ENCODE measurements around the gene RPRD1B. TPM values are rescaled to one million over a fixed set of nuclear protein-coding genes. Genes with fewer than 3 reads are reported as not detected.

RPRD1B gene
- total and polyA plus RNA-seq, 2 of the 13 experiments (the other 11 are each of a cell fraction or from before 2014, with no cell fraction given), result 31.1 to 41.5 TPM

- no peak overlapping the region for H3K4me3 ChIP-seq (replicated peaks in 1 of 3; ENCODE audit: insufficient read depth in 1 of 3, low read depth in 2 of 3, low read length in 3 of 3)
- H2AFZ ChIP-seq (ENCODE audit: low read length), result no peak overlapping the region
- FAIRE-seq (no peak), ATAC-seq (no peak), DNase-seq (ENCODE audit: low spot score) (no peak)
- 77% methylated on average over 5 of the region's 5 CpGs for WGBS (ENCODE audit: low lambda C conversion rate)
- H3K9me3 ChIP-seq (ENCODE audit: low read length), result no peaks in the 10 kb centered on the region
- no peak overlapping the region for H3K27ac ChIP-seq (ENCODE audit: extremely low read length, insufficient read depth, low read length)
- in situ Hi-C loops (cut with HindIII; ENCODE audit: extremely low pct_ligation_motif_present, low pct_unique_long_range_greater_than_20kb), result no loop called here
- H4K20me1 ChIP-seq (ENCODE audit: insufficient read depth, low read length), result no peaks in the 10 kb centered on the region
- no peaks in the 10 kb centered on the region for H3K4me1 ChIP-seq (ENCODE audit: insufficient read depth, low read length)
- intact Hi-C loops (cut with micrococcal nuclease; ENCODE audit: unreplicated experiment), result no loop called here
- no peaks in the 10 kb centered on the region for H3K27me3 ChIP-seq (ENCODE audit: control insufficient read depth in 1 of 2, insufficient read depth in 2 of 2, low read length in 2 of 2)
- H3K9ac ChIP-seq (ENCODE audit: insufficient read depth, low read depth, low read length), result no peak overlapping the region
- H3K4me2 ChIP-seq (ENCODE audit: low read depth, low read length), result no peak overlapping the region
- POLR2A ChIA-PET, result no interaction called here
- peaks cover 4% of the 10 kb centered on the region for H3K79me2 ChIP-seq (ENCODE audit: insufficient read depth, low read length)
- CTCF ChIA-PET (ENCODE audit: low intra/inter-chr PET ratio, low total read pairs), result no interaction called here
- no TSS peak for BruUV-seq (replicated peaks)
- peaks cover 35 to 75% of the 10 kb centered on the region in 2 experiments for H3K36me3 ChIP-seq (replicated peaks in 1 of 2; ENCODE audit: control insufficient read depth in 1 of 2, insufficient read depth in 2 of 2, low read length in 2 of 2)
- TF ChIP-seq ZNF563 (CRISPR knock-in tag; IDR thresholded peaks at IDR 0.05), result no peak
- TF ChIP-seq WIZ (CRISPR knock-in tag; IDR thresholded peaks at IDR 0.05), result no peak
- no peak for TF ChIP-seq ETS1 (CRISPR knock-in tag; IDR thresholded peaks at IDR 0.05)
- TF ChIP-seq RAD21 (CRISPR knock-in tag; IDR thresholded peaks at IDR 0.05), result no peak
- TF ChIP-seq ZBTB26 (CRISPR knock-in tag; IDR thresholded peaks at IDR 0.05; ENCODE audit: borderline replicate concordance), result no peak
- no peak for TF ChIP-seq JDP2 (CRISPR knock-in tag; IDR thresholded peaks at IDR 0.05; ENCODE audit: borderline replicate concordance)
- TF ChIP-seq HMGA1 (CRISPR knock-in tag; conservative IDR thresholded peaks at IDR 0.05), result no peak
- TF ChIP-seq KDM1A (CRISPR knock-in tag; IDR thresholded peaks at IDR 0.05), result no peak
- TF ChIP-seq BRCA1 (CRISPR knock-in tag; IDR thresholded peaks at IDR 0.05), result no peak
- no peak for TF ChIP-seq HNRNPK (IDR thresholded peaks at IDR 0.05; ENCODE audit: low read depth, low read length, poor library complexity, severe bottlenecking)
- no peak for TF ChIP-seq ZFP41 (CRISPR knock-in tag; IDR thresholded peaks at IDR 0.05; ENCODE audit: borderline replicate concordance)
- no peak for TF ChIP-seq ZNF10 (CRISPR knock-in tag; IDR thresholded peaks at IDR 0.05; ENCODE audit: borderline replicate concordance, low read depth)
- no peak for TF ChIP-seq ZBTB14 (CRISPR knock-in tag; IDR thresholded peaks at IDR 0.05)
- TF ChIP-seq ZNF550 (CRISPR knock-in tag; IDR thresholded peaks at IDR 0.05; ENCODE audit: borderline replicate concordance), result no peak
Measured at GRCh38 chr20:38008233-38008944, 25.2 kb upstream of the RPRD1B start.
